HepG2 (cell line): ENCODE results near the gene RRM2. TPM values are rescaled to one million over a fixed set of nuclear protein-coding genes. Genes with fewer than 3 reads are reported as not detected.

ENCODE experiments used
- ATAC-seq: fragments of 200-7000 bp; cut with Tn5 transposase; 3 replicates; pipeline ENCODE4 v1.9.1; 2020; ENCODE audit warnings: mild to moderate bottlenecking, moderate library complexity
- BruUV-seq: library from RNA; stranded (reverse); fragments of 400-500 nt; replicated peaks from 2 replicates; lab custom pipeline; 2021; lab: Mats Ljungman, UMichigan
- CTCF ChIA-PET: fragments of 300-600 bp; formaldehyde crosslinking; extraction: SDS; loops from one replicate; lab custom pipeline; 2021; ENCODE audit warnings: low total read pairs, inconsistent platforms, low intra/inter-chr PET ratio; lab: Yijun Ruan, JAX
- POLR2A ChIA-PET: fragments of 350-600 bp; sonication (Branson Sonifier 250); formaldehyde crosslinking; loops from one replicate; lab custom pipeline; 2020; ENCODE audit warnings: antibody characterized with exemption, inconsistent platforms; lab: Yijun Ruan, JAX
- DNase-seq: peaks from one replicate; pipeline ENCODE4 v3.0.0-alpha.2; 2015; ENCODE audit warnings: low spot score
- FAIRE-seq: peaks from 3 replicates; lab custom pipeline; 2011; peaks lifted over from hg19 to GRCh38; lab: Jason Lieb, UNC
- H2AFZ ChIP-seq: one replicate; pipeline ENCODE4 v1.6.1; 2011; ENCODE audit warnings: low read length, inconsistent platforms
- H3K27ac ChIP-seq: fragments of 300-600 bp; 3 replicates; pipeline ENCODE4 v1.8.0; 2011; ENCODE audit warnings: mixed run types, mild to moderate bottlenecking, mixed read lengths, low read length, inconsistent platforms; ENCODE audit not compliant: insufficient read depth; ENCODE audit errors: extremely low read length
- H3K27me3 ChIP-seq, 2 experiments: fragments of 200-600 bp in 1 of 2; 2 replicates in 1 of 2; 3 replicates in 1 of 2; pipeline versions ENCODE4 v1.6.0 to v1.8.0; 2011; ENCODE audit warnings: low read length in 2 of 2, mild to moderate bottlenecking in 2 of 2, moderate library complexity in 2 of 2, inconsistent platforms in 1 of 2; ENCODE audit not compliant: insufficient read depth in 2 of 2, control insufficient read depth in 1 of 2
- H3K36me3 ChIP-seq, 2 experiments: fragments of 200-600 bp in 1 of 2; replicated peaks in 1 of 2; 2 replicates in 1 of 2; 3 replicates in 1 of 2; pipeline versions ENCODE4 v1.5.1 to v1.8.0; 2011; ENCODE audit warnings: low read length in 2 of 2, inconsistent platforms in 1 of 2; ENCODE audit not compliant: insufficient read depth in 2 of 2, control insufficient read depth in 1 of 2
- H3K4me1 ChIP-seq: 2 replicates; pipeline ENCODE4 v1.5.1; 2012; ENCODE audit warnings: low read length, inconsistent platforms; ENCODE audit not compliant: insufficient read depth
- H3K4me2 ChIP-seq: 2 replicates; pipeline ENCODE4 v1.6.0; 2011; ENCODE audit warnings: low read depth, low read length, inconsistent platforms
- H3K4me3 ChIP-seq, 3 experiments: fragments of 200-600 bp in 1 of 3; sonication (generic), shearing (Covaris generic) in 1 of 3; replicated peaks in 1 of 3; 2 replicates each; pipeline ENCODE4 v1.5.1; 2011 to 2016; ENCODE audit warnings: low read length in 3 of 3, inconsistent platforms in 2 of 3, low read depth in 2 of 3, mild to moderate bottlenecking in 2 of 3, control low read depth in 1 of 3, mixed read lengths in 1 of 3; ENCODE audit not compliant: insufficient read depth in 1 of 3
- H3K79me2 ChIP-seq: one replicate; pipeline ENCODE4 v1.6.1; 2011; ENCODE audit warnings: low read length, inconsistent platforms; ENCODE audit not compliant: insufficient read depth
- H3K9ac ChIP-seq: 2 replicates; pipeline ENCODE4 v1.6.0; 2011; ENCODE audit warnings: mild to moderate bottlenecking, low read depth, low read length, inconsistent platforms; ENCODE audit not compliant: insufficient read depth
- H3K9me3 ChIP-seq: 2 replicates; pipeline ENCODE4 v1.5.1; 2012; ENCODE audit warnings: mild to moderate bottlenecking, low read length
- H4K20me1 ChIP-seq: 2 replicates; pipeline ENCODE4 v1.6.0; 2011; ENCODE audit warnings: inconsistent platforms, mild to moderate bottlenecking, low read length, moderate library complexity; ENCODE audit not compliant: insufficient read depth
- CEBPG ChIP-seq: IDR thresholded peaks from 2 replicates; pipeline ENCODE4 v1.6.1; 2016
- CHCHD3 ChIP-seq: sonication (generic); formaldehyde crosslinking; IDR thresholded peaks from 2 replicates; pipeline ENCODE4 v1.8.0; 2022; ENCODE audit warnings: mild to moderate bottlenecking, missing genetic modification reagents, moderate library complexity
- FOXK1 ChIP-seq: sonication (generic); formaldehyde crosslinking; IDR thresholded peaks from 2 replicates; pipeline ENCODE4 v1.4.0; 2020; ENCODE audit warnings: low read depth, missing genetic modification reagents, borderline replicate concordance
- GTF2F1 ChIP-seq: fragments of 150-350 bp; IDR thresholded peaks from 2 replicates; pipeline ENCODE4 v1.6.1; 2014; ENCODE audit warnings: low read length
- HOXA7 ChIP-seq: sonication (generic); formaldehyde crosslinking; IDR thresholded peaks from 2 replicates; pipeline ENCODE4 v1.8.1; 2022; ENCODE audit warnings: mild to moderate bottlenecking, missing genetic modification reagents, moderate library complexity
- KAT8 ChIP-seq: IDR thresholded peaks from 2 replicates; pipeline ENCODE4 v1.6.1; 2016; ENCODE audit warnings: missing genetic modification reagents, missing compliant biosample characterization
- MLXIP ChIP-seq: sonication (generic); formaldehyde crosslinking; IDR thresholded peaks from 2 replicates; pipeline ENCODE4 v1.9.0; 2021; ENCODE audit warnings: missing genetic modification reagents, borderline replicate concordance
- NFE2 ChIP-seq: sonication (generic); formaldehyde crosslinking; IDR thresholded peaks from 2 replicates; pipeline ENCODE4 v1.4.0; 2020; ENCODE audit warnings: missing genetic modification reagents
- PHF20 ChIP-seq: sonication (generic); formaldehyde crosslinking; IDR thresholded peaks from 2 replicates; pipeline ENCODE4 v1.5.0; 2020; ENCODE audit warnings: mild to moderate bottlenecking, missing genetic modification reagents
- RAD21 ChIP-seq: fragments of 450-650 bp; formaldehyde crosslinking; IDR thresholded peaks from 2 replicates; pipeline ENCODE4 v1.5.0; 2020; ENCODE audit warnings: mild to moderate bottlenecking
- TARDBP ChIP-seq: sonication (generic); formaldehyde crosslinking; IDR thresholded peaks from 2 replicates; pipeline ENCODE4 v1.8.0; 2022; ENCODE audit warnings: mild to moderate bottlenecking, missing genetic modification reagents
- ZNF441 ChIP-seq: sonication (generic); formaldehyde crosslinking; IDR thresholded peaks from 2 replicates; pipeline ENCODE4 v1.7.0; 2021; ENCODE audit warnings: missing genetic modification reagents, borderline replicate concordance
- ZNF446 ChIP-seq: sonication (generic); formaldehyde crosslinking; IDR thresholded peaks from 2 replicates; pipeline ENCODE4 v1.5.0; 2020; ENCODE audit warnings: mild to moderate bottlenecking, missing genetic modification reagents
- ZNF792 ChIP-seq: IDR thresholded peaks from 2 replicates; pipeline ENCODE4 v1.6.1; 2016
- ZNF850 ChIP-seq: sonication (generic); formaldehyde crosslinking; conservative IDR thresholded peaks from 2 replicates; pipeline ENCODE4 v1.9.0; 2021; ENCODE audit warnings: mild to moderate bottlenecking, missing genetic modification reagents
- WGBS: methylation state at CpG from one replicate; pipeline ENCODE4 v1.1.6; 2017; ENCODE audit warnings: low lambda C conversion rate; 5-methylcytosine and 5-hydroxymethylcytosine counted together
- in situ Hi-C: cut with HindIII; loops from 2 replicates; pipeline ENCODE4 v1.10.0; 2017; ENCODE audit warnings: low pct_unique_long_range_greater_than_20kb; ENCODE audit not compliant: extremely low pct_ligation_motif_present
- intact Hi-C: fragments of 100-400 bp; cut with micrococcal nuclease; formaldehyde crosslinking; loops from one replicate; pipeline ENCODE4 v1.10.0; 2022; ENCODE audit not compliant: unreplicated experiment
- polyA plus RNA-seq, 8 experiments: library from polyadenylated mRNA; depleted of rRNA in 3 of 8; stranded (reverse) in 7 of 8; unstranded in 1 of 8; fragments of >200 nt; fragmentation: Illumina TruSeq in 4 of 8; extraction: Trizol in 4 of 8; gene quantifications; 2 replicates each; pipeline versions ENCODE4 v1.2.1 to v1.2.3, GENCODE V29; 2011 to 2016; ENCODE audit warnings: low read depth in 4 of 8, missing spikeins in 1 of 8, mixed read lengths in 1 of 8; ENCODE audit not compliant: insufficient read depth in 1 of 8
- total RNA-seq, 5 experiments: library from RNA; depleted of rRNA; stranded (reverse); fragments of >200 nt; fragmentation: Illumina TruSeq; extraction: Trizol; gene quantifications; 2 replicates each; pipeline ENCODE4 v1.2.3, GENCODE V29; 2016; ENCODE audit warnings: low read depth in 1 of 5

The RRM2 gene
- total and polyA plus RNA-seq, 2 of the 13 experiments (the other 11 are each of a cell fraction or from before 2014, with no cell fraction given): 31.3 to 150 TPM

GRCh38 chr2:10174173-10174572 is 51.6 kb downstream of the RRM2 start:
- no peaks in the 10 kb centered on the region for H3K27me3 ChIP-seq
- ATAC-seq (no peak), DNase-seq (no peak), FAIRE-seq (no peak)
- intact Hi-C loops (no loop called here), in situ Hi-C loops (no loop called here)
- CTCF ChIA-PET: no interaction called here
- H3K4me1 ChIP-seq: no peaks in the 10 kb centered on the region
- H3K79me2 ChIP-seq: no peaks in the 10 kb centered on the region
- H2AFZ ChIP-seq: no peak overlapping the region
- H3K36me3 ChIP-seq: peaks cover 4 to 6% of the 10 kb centered on the region in 2 experiments; a peak in 3 of 5 replicates
- 92% methylated on average over 9 of the region's 9 CpGs for WGBS
- BruUV-seq: no TSS peak
- no peak overlapping the region for H3K27ac ChIP-seq
- no peak overlapping the region for H3K9ac ChIP-seq
- TF ChIP-seq NFE2: no peak
- no peak for TF ChIP-seq ZNF792
- no peak for TF ChIP-seq CEBPG (CRISPR knock-in tag)
- no peak for TF ChIP-seq TARDBP (CRISPR knock-in tag)
- TF ChIP-seq ZNF441 (CRISPR knock-in tag): no peak
- TF ChIP-seq CHCHD3 (CRISPR knock-in tag): no peak
- no peak for TF ChIP-seq FOXK1 (CRISPR knock-in tag)
- no peak for TF ChIP-seq KAT8 (CRISPR knock-in tag)
- TF ChIP-seq PHF20: no peak
- TF ChIP-seq RAD21 (CRISPR knock-in tag): no peak
- H3K4me3 ChIP-seq: no peak overlapping the region
- H4K20me1 ChIP-seq: no peaks in the 10 kb centered on the region
- no peaks in the 10 kb centered on the region for H3K9me3 ChIP-seq
- POLR2A ChIA-PET: no interaction called here
- H3K4me2 ChIP-seq: no peak overlapping the region

- ChIA-PET CTCF (no interaction called here), POLR2A (no interaction called here)
- Histone ChIP-seq H3K27ac (no peak overlapping the region), H3K79me2 (no peaks in the 10 kb centered on the region), H3K4me3 (no peak overlapping the region), H3K4me2 (no peak overlapping the region), H3K27me3 (no peaks in the 10 kb centered on the region), H2AFZ (no peak overlapping the region), H3K9me3 (no peaks in the 10 kb centered on the region), H4K20me1 (no peaks in the 10 kb centered on the region), H3K36me3 (peaks cover 8 to 9% of the 10 kb centered on the region in 2 experiments; a peak in 3 of 5 replicates), H3K9ac (no peak overlapping the region), H3K4me1 (no peaks in the 10 kb centered on the region)
- TF ChIP-seq GTF2F1 (no peak), ZNF446 (CRISPR knock-in tag) (no peak), ZNF850 (no peak), MLXIP (CRISPR knock-in tag) (no peak), HOXA7 (CRISPR knock-in tag) (no peak)
- ATAC-seq (no peak), FAIRE-seq (no peak), DNase-seq (no peak)
- WGBS: 97% methylated on average over 10 of the region's 10 CpGs
- intact Hi-C loops: no loop called here
- no TSS peak for BruUV-seq
- in situ Hi-C loops: no loop called here
These were observed 52.9 kb downstream of the RRM2 start for GRCh38 chr2:10175441-10175840.
